T-helper 1 cell treated with Interleukin-12 subunit alpha and Interleukin-12 subunit beta and Interleukin-4 antibody, amounts not matched to agents 30 ng/mL and 1 ng/mL, for 36 hours (primary cell): Measurements from ENCODE around the gene SHMT1. TPM values are rescaled to one million over a fixed set of nuclear protein-coding genes. Genes with fewer than 3 reads are reported as not detected.
"Not testable (repeated sequence)": the region's sequence is repeated elsewhere in the genome, so short reads cannot be mapped to it uniquely, and the experiment has no call there.

Source experiments
- intact Hi-C: fragments of 100-400 bp; cut with micrococcal nuclease; formaldehyde crosslinking; loops from one replicate; pipeline ENCODE4 v1.15.1; 2024
- total RNA-seq: library from RNA; stranded (reverse); gene quantifications from 2 replicates; pipeline ENCODE4 v1.2.3, GENCODE V29; 2022

The SHMT1 gene
- total RNA-seq, 1 donor from 2014 or later: 42.8 TPM

- intact Hi-C loops: not testable (repeated sequence)
Measured at GRCh38 chr17:18378614-18379013, 15.3 kb upstream of the SHMT1 start.

GRCh38 chr17:18378205-18378505, 14.8 kb upstream of the SHMT1 start:
- intact Hi-C loops: no loop called here

- intact Hi-C loops: no loop called here
Measured at GRCh38 chr17:18377437-18378204, 14.3 kb upstream of the SHMT1 start, which contains the start of gene EVPLL. Gene EVPLL (plus strand): TSS chr17:18377778. CDS start chr17:18380938, 3,160 bp downstream.

- intact Hi-C loops: no loop called here
Measured at GRCh38 chr17:18374216-18374615, 10.9 kb upstream of the SHMT1 start.

DNA sequence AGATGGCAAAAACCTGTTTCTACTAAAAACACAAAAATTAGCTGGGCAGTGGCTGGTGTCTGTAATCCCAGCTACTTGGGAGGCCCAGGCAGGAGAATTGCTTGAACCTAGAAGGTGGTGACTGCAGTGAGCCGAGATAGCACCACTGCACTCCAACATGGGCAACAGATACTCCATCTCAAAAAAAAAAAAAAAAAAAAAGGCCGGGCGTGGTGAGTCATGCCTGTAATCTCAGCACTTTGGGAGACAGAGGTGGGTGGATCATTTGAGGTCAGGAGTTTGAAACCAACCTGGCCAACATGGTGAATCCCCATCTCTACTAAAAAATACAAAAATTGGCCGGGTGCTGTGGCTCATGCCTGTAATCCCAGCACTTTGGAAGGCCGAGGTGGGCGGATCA, 9.8 kb upstream of the SHMT1 start:
- intact Hi-C loops: not testable (repeated sequence)

DNA sequence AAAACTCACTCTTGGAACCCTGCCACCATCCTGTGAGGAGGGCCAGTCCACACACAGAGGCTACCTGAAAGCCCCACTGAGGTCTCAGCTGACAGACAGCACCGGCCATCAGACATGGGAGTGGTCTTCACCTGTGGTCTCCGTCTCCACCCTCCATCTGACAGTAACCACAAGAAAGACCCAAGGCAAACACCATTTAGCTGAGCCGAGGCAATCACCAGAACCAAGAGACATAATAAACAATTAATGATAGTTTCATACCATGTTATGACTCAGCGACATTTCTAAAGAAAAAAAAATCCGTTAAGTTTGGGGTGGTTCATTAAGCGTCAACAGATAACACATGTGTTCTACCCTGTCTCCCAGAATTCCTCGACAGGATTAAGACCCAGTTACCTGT, 8.1 kb upstream of the SHMT1 start:
- intact Hi-C loops: no loop called here

DNA sequence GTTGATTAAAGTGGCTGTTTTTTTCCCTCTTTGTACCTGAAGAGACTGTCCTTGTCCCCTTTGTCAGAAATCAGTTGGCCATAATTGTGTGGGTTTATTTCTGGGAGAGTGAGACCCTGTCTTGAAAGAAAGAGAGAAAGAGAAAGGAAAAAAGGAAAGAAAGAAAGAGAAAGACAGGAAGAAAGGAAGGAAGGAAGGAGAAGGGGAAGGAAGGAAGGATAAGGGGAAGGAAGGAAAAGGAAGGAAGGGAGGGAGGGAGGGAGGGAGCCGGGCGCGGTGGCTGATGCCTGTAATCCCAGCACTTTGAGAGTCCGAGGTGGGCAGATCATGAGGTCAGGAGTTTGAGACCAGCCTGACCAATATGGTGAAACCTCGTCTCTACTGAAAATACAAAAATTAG, 7.4 kb upstream of the SHMT1 start:
- intact Hi-C loops: no loop called here

GRCh38 chr17:18368946-18369345, 5.6 kb upstream of the SHMT1 start:
- intact Hi-C loops: no loop called here

- intact Hi-C loops: loop anchor here (5.0 kb wide), 1 partner anchor 48 kb away; no protein-coding TSS in a partner anchor
Measured at GRCh38 chr17:18364166-18364565, 816 bp upstream of the SHMT1 start.

DNA sequence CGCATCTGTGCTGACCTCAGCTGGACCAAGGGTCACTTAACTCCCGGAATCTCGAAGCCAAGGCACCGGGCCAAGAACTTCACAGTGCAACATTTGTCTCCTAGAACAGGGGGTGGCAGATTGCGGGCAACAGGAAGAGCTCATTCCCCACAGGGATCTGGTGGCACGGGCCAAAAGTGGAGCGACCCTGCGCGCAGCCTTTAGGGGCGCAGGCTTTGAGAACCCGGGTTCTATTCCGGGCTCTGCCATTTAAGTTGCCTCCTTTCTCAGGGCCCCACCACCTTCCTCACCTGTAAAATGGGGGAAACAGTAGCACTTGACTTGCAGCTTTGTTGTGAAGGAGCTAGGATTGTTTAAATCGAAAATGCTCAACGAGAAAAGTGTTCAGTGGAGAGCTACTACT, 651 bp downstream of the SHMT1 start:
- intact Hi-C loops: loop anchor here (2.0 to 5.0 kb wide), 6 partner anchors 48 to 494 kb away; partner anchors contain the start of genes ALKBH5, LLGL1, MIEF2 and SMCR8

DNA sequence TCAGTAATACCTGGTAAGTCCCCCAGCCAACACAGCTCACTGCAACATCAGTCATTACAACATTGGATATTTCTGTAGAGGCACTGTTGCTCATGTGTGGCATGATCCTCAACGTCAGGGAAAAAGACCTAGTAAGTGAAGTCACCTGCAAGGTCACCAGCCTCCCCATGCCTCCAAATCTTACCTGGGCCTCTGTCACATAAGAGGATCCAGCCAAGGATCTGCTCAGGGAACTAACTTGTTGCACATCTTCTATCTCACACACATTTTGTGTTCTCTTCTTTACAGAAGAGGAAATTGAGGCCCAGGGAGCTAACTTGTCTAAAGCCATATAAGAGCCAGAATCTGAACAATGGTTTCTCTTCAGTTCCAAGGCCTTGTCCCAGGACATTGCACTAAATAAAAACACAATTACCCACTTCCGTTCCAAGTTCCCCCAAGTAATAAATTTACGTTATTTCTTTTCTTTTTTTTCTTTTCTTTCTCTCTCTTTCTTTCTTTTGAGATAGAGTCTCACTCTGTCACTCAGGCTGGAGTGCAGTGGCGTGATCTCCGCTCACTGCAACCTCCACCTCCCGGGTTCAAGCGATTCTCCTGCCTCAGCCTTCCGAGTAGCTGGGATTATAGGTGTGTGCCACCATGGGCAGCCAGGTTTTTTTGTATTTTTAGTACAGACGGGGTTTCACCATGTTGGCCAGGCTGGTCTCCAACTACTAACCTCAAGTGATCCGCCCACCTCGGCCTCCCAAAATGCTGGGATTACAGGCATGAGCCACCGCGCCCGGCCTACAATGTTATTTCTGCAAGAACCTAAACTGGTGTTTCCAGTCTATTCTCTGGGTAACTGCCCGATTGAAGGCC, 1.3 kb downstream of the SHMT1 start:
- intact Hi-C loops: loop anchor here (2.0 to 5.0 kb wide), 6 partner anchors 47 to 495 kb away; partner anchors contain the start of genes ALKBH5, LLGL1, MIEF2 and SMCR8

GRCh38 chr17:18360518-18360917, 2.8 kb downstream of the SHMT1 start:
- intact Hi-C loops: loop anchor here (5.0 kb wide), 1 partner anchor 52 kb away; no protein-coding TSS in a partner anchor

DNA sequence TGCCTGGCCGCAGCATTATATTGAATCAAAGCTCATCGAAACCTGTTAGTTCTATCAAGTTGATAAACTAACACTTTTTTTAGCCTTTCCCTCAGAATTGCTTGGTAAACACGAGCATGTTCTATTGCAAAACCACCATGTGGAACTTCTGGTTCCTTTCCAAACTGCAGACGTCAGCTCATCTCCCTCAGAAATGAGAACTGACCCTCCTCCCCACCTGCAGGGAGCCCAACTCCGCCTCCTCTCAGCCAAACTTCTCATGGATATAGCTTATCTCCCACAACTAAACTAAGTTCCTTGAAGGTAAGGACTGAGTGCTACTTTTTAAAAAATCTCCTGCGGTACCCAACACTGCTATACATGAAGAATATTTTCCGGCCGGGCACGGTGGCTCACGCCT, 6.7 kb downstream of the SHMT1 start:
- intact Hi-C loops: no loop called here

DNA sequence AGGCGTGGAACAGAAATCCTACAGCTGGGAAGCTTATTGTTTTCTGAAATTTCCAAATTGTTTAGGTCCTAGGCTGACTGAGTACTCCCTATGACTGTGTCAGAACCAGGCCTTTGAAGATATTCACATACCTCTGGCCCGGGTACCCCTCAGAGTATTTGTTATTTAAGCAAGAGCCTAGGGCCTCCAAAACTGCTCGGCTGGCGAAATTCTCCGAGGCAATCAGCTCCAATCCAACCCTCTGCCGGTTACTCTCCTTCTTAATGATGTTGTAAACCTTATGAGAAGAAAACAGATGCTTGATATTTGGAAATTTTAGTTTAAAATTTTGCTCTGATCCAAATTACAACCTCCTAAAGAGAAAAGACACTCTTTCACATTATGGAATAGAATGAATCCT, 9.8 kb downstream of the SHMT1 start:
- intact Hi-C loops: no loop called here

DNA sequence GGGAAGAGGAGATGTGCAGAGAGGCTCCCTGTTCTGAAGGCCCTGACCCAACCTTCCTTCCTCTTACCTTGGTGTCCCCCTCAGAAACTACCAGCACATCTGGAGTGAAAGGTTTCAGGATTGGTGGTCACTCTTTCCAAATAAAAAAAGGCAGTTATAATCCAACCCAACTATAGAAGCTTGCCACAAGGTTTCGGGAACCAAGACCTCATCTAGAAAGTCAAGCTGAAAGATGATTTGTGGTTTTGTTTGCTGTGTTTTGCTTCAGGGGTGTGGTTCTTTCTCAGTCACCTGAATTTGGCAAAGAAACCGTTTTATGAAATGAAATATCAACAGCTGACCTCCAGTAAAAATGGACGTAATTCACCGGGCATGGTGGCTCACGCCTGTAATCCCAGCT, 19.3 kb downstream of the SHMT1 start:
- intact Hi-C loops: loop anchor here (10.0 kb wide), 1 partner anchor 59 kb away; no protein-coding TSS in a partner anchor

GRCh38 chr17:18339933-18340332, 23.4 kb downstream of the SHMT1 start:
- intact Hi-C loops: loop anchor here (10.0 kb wide), 1 partner anchor 55 kb away; no protein-coding TSS in a partner anchor

DNA sequence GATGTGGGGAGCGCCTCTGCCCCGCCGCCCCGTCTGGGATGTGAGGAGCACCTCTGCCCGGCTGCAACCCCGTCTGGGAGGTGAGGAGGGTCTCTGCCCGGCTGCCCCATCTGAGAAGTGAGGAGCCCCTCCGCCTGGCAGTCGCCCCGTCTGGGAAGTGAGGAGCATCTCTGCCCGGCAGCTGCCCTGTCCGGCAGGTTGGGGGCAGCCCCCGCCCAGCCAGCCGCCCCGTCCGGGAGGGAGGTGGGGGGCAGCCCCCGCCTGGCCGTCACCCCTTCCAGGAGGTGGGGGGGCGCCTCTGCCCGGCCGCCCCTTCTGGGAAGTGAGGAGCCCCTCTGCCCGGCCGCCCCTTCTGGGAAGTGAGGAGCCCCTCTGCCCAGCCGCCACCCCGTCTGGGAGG, 25.2 kb downstream of the SHMT1 start:
- intact Hi-C loops: not testable (repeated sequence)

DNA sequence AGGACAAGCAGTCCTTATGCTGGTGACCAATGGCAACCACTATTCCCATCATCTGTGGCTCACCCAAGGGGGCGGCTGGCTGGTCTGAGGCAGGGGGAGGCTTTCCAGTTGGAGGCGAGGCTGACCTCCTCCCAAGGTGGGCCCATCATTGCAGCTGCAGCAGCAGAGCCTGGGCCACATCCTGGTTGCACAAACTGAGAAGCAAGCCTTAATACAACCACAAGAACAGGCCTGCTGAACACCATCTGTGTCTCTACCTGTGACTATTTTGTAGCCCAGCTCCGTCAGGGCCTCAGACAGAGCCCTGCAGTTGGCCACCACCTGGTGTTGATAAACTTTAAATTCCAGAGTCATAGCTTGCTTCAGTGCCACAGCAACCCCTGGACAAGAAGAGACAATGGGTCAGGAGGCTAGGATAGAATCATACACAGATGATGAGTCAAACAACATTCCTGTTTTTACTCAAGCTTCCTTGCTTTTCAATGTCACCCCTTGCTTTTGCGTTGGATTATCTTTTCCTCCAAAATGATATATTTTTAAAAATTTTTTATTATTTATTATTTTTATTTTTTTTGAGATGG, 30.4 kb downstream of the SHMT1 start:
- intact Hi-C loops: no loop called here

- intact Hi-C loops: no loop called here
Measured at GRCh38 chr17:18331879-18332278, 31.5 kb downstream of the SHMT1 start.

GRCh38 chr17:18328643-18329204, 34.6 kb downstream of the SHMT1 start:
- intact Hi-C loops: no loop called here

DNA sequence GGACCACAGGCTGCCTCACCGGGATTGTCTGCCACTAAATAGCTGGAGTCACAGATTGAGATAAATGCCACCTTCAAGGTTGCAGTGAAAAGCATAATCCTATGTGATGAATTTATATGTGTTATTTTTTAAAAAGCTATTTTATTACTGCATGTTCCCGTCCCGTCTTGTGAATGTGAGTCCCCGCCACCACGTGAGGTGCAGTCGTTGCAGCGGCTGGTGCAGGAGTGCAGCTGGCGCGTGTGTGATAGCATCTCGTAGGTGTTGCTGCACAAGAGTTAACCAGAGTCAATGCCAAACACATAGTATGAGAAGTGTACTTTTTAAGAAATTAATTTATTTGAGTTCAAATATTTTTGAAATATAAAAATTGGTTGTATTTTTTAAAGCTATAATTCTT, 35.8 kb downstream of the SHMT1 start:
- intact Hi-C loops: no loop called here
